NCI-H2171 treated with DMSO at 0.1 percent for 48 hours (cell line): Measurements from ENCODE around the gene FMOD.

Experiments used
- DNase-seq: peaks from one replicate; lab custom pipeline; 2025; lab: John Stamatoyannopoulos, UW

FMOD gene

DNA sequence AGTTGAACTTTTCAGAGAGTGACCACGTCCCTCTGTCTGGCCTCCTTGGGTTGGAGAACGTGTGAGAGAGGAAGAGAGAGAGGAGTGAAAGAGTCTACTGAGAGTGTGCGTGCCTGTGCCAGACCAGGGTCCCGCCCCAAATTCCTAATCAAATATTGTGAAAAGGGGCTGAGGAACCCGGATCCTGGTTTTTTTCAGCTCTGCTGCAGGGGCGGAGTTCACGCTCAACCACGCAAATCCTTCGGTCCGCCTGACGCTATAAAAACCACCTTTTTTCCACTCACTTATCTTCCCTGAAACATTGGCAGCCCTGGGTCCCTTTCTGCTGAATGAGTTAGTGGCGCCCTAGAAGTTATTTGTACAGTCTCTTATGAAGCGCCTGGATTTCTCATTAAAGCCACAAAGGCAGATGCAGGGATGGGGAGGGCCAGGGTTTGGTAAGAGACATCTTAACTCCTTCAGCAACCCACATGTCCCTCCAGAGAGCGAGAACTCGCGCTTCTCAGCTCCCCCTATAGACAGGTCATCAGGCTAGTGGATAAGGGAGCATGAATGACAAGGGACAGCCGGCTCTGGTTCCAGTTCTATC is at the start of gene FMOD:
Gene FMOD, minus strand, starts transcription at position 86 of the 589 bp plus-strand sequence. CDS start 2,852 bp downstream, outside the sequence.
- no peak for DNase-seq

DNA sequence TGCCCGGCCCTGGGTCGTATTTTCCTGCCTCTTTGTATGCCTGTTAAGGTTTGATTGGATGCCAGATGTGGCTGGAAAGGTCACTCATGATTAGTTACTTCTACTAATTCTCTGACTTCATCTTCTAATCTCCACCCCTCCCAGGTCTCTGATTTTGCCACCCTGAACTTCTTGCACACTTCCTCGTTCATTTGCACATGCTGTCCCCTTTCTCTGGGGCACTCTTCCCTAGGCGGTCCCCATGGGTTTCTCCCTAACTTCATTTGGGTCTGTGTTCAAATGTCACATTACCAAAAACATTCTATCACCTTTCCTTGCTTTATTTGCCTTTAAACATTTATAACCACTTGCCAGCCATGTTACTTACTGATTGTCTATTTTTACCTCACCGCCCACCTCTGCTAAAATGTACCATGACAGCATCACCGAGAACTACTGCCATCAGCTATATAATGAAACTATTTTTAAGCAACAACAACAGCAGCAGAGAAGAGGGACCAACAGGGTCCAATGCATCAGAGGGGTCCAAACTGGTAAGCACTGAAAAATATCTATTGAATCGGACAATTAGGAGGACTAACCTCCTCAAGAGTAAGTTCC is 45.8 kb upstream of the FMOD start:
- DNase-seq: no peak

- DNase-seq: no peak
These were observed 44.8 kb upstream of the FMOD start for GRCh38 chr1:203395751-203396150.

GRCh38 chr1:203390298-203390697 is 39.4 kb upstream of the FMOD start:
- DNase-seq: no peak

DNA sequence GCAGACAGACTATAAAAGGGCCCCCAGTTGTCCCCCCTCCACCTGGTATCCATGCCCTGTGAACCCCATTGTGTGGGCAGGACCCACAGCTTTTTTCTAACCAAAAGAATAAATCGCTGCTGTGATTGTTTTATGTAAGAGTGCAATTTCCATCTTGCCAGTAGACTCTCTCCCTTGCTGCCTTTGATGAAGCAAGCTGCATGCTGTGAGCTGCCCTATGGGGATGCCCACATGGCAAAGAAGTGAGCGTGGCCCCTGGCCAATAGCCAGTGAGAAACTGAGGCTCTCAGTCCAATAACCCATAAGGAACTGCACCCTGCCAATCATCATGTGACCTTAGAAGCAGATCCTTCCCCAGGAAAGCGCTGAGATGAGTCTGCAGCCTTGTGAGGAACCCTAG is 37.8 kb upstream of the FMOD start:
- no peak for DNase-seq

GRCh38 chr1:203382026-203382425 is 31.1 kb upstream of the FMOD start:
- no peak for DNase-seq

DNA sequence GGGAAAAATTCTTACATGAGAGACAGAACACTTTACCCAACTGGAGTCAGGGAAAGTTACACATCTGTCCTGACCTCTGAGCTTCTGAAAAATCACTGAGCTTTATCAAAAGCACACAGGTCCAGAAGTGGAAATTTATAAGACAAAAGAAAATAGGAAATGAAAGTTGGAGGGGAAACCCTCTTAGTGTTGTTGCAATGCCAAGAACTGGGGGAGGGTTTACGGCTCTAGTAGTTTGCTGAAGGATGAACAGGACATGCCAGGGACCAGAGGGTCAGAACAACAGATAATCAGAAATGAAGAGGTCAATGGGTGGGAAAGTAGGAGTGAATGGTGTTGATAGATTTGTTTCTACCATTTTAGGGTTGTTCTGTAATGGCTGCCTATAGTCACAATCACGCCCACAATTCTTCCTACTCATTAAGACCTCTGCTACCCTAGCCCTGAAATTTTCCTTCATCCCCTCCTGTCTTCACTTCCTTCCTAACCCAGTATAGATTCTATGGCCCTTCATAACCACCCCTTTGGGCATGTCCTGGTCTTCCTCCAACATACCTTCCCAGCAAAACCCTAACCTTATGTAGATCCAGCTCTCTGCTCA is 30.3 kb upstream of the FMOD start:
- no peak for DNase-seq

- DNase-seq: peak; percentile 28
These were observed 29.7 kb upstream of the FMOD start for GRCh38 chr1:203380420-203381150.

DNA sequence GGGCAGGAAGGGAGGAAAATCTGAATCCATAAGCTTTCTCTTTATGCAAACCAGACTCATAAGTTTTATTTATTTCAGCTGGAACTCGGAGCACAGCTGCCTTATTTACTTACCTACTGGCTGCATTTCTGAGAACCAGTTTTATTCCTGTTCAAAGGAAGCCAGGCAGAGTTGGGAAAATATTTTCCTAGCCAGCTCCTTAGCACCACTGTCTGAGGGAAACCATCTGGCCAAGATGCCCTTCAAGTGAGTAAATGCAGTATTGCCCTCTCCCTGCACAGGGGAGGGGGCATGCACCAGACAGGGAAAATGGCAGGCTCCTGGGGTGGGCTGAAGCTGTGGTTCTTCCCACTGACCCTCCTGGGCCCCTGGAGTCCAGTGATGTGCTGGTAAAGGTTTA is 28.9 kb upstream of the FMOD start:
- DNase-seq: peak; percentile 62

DNA sequence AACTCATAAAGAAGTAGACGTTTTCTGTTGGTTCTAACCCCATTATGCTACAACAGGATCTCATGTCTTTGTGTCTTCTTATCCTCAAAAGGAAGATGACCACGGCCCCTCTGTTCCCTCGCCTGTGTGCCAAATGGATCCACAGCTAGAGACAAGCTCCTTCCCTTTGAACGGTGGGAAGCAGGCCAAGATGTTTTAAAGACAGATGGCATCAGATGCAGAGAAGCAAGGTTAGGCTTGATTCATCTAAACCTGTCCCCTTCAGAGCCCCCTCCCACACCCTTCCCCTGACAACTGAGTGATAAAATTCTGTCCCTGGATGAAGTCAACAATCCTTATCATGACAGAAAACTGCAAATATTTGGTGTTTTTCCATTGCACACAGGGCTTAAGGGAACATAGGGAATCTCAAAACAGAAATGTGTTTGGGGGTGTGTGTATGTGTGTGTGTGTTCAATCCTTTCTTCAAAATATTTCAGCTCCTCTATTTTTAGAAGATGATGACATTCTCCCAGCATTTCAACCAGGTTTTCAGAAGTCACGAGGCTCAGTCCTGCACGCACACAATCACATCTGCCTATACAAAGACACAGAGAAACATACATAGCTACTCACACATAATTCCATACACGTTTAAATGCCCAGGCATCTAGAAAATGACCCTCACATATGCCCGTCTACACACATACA is 27.8 kb upstream of the FMOD start:
- peak; percentile 86 for DNase-seq

- no peak for DNase-seq
These were observed 23.1 kb upstream of the FMOD start for GRCh38 chr1:203373991-203374390.

DNA sequence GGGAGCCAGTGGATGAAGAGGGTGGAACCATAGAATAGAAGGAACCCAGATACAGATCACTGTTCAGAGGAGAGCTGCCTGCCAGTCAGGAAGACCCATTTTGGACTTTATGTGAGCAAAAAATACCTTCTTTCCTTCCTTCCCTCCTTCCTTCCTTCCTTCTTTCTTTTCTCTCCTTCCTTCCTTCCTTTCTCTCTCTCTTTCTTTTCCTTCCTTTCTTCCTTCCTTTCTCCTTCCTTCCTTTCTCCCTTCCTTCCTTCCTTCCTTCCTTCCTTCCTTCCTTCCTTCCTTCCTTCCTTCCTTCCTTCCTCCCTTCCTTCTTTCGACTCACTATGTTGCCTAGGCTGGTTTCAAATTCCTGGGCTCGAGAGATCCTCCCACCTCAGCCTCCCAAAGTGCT is 22.1 kb upstream of the FMOD start:
- no peak for DNase-seq

- no peak for DNase-seq
These were observed 20.4 kb upstream of the FMOD start for GRCh38 chr1:203371288-203371687.

DNA sequence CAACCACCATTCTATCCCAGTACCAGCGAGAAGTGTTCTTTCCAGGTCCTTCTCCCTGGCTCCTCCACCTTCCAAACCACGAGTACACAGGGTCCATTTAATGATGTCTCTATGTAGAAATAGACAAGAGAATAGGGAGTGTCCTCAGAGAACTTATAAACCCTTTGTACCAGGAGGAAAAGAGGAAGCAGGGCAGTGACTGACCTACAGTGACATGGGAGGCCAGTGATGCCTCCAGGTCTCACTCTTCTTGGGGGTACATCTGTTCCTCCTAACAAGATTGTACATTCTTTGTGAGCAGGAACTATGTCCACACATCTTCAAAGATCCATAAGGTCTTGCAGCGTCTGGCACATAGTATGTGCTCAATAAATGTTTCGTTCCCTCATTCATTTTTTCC is 18.7 kb upstream of the FMOD start:
- DNase-seq: no peak

- no peak for DNase-seq
These were observed 17.9 kb upstream of the FMOD start for GRCh38 chr1:203368624-203369451.

- DNase-seq: no peak
These were observed 16.1 kb upstream of the FMOD start for GRCh38 chr1:203367057-203367456.

- no peak for DNase-seq
These were observed 15.6 kb upstream of the FMOD start for GRCh38 chr1:203366476-203366875.

DNA sequence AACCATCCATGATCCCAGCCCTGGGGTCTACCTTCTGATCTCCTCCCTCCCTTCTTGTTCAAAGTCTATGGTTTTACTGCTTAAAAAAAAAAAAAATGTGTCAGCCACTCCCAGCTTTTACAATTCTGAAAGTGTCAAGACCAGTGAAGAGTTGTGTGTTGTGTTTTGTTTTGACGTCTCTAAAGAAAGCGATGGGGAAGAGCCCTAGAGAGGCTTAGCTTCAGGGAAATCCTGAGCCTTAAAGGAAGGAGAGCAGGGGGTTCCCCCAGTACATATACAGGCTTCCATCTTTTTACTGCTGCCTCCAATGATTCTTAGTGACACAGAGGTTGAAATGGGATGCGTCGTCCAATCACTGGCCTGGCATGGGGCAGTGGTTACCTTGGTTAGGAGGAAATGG is 13.9 kb upstream of the FMOD start:
- no peak for DNase-seq

DNA sequence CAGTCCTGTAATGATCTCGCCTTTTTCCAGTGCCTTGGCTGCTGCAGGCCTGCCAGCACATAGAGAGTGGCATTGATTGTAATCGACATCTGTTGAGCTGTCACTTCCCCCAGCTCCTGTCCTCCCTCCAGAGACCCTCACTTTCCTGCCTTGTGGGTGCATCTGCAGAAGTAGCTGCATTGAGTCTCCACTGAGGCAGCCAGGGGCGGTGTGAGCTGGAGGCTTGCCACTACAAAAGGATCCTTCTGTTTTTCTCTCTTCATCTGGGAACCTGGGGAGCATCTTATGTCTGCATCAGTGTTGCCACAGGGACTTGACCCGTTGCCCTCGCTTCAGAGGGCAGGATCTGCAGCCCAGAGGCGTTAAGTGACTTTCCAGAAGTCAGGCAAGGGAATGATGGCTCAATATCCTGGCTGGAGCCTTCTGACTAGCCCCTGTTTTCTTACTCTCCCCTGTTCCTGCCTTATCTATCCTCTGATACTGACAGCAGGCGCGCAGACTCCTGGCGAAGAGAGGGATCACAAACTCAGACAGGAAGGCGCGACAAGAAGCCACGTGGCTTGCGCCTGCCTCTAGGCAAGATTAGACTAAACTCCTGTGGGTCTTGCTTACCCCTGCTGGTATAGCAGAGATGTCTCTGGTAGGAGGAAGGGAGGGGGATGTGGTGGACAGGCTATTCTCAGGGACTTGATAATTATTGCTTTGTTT is 13.3 kb upstream of the FMOD start:
- DNase-seq: no peak

- DNase-seq: peak; percentile 66
These were observed 11.8 kb upstream of the FMOD start for GRCh38 chr1:203362720-203363025.
